K562 (cell line): Measurements from ENCODE around the gene SLC9B2. TPM values are rescaled to one million over a fixed set of nuclear protein-coding genes. Genes with fewer than 3 reads are reported as not detected.

Experiments
- KLF6 ChIP-seq: fragments of 250-450 bp; sonication (Bioruptor Pico); IDR thresholded peaks from 2 replicates; pipeline ENCODE4 v1.4.0; 2020; ENCODE audit warnings: mild to moderate bottlenecking, moderate library complexity, borderline replicate concordance
- POLR2B ChIP-seq: fragments of 450-650 bp; IDR thresholded peaks from 2 replicates; pipeline ENCODE4 v1.6.1; 2018; ENCODE audit warnings: low read depth; ENCODE audit not compliant: partially characterized antibody
- RREB1 ChIP-seq: fragments of 250-450 bp; sonication (Bioruptor Pico); IDR thresholded peaks from 2 replicates; pipeline ENCODE4 v1.4.0; 2020
- polyA plus RNA-seq, 8 experiments: library from polyadenylated mRNA; depleted of rRNA in 4 of 8; stranded (reverse) in 5 of 8; unstranded in 3 of 8; fragments of >200 nt; fragmentation: Nextera tagmentation in 2 of 8; fragmentation: Illumina TruSeq in 1 of 8; extraction: Ambion mirVana in 2 of 8; extraction: Trizol in 1 of 8; gene quantifications; 2 replicates each; pipeline versions ENCODE4 v1.2.1 to v1.2.3, GENCODE V29; 2011 to 2014; ENCODE audit warnings: inconsistent platforms in 1 of 8, missing spikeins in 1 of 8
- total RNA-seq, 7 experiments: library from RNA; depleted of rRNA in 6 of 7; stranded (reverse); fragments of >200 nt in 6 of 7; fragmentation: Illumina TruSeq in 2 of 7; extraction: Trizol in 2 of 7; gene quantifications; 2 replicates each; pipeline versions ENCODE4 v1.2.1 to v1.2.3, GENCODE V29; 2011 to 2021; ENCODE audit warnings: low replicate concordance in 1 of 7
- TF ChIP-seq, protein P1 (sequence below): sonication (generic); formaldehyde crosslinking; IDR thresholded peaks from 2 replicates; pipeline ENCODE4 v1.8.0; 2022; ENCODE audit warnings: mild to moderate bottlenecking, missing genetic modification reagents
- TF ChIP-seq, protein P2 (sequence below): fragments of 200-600 bp; sonication (generic); IDR thresholded peaks from one replicate; pipeline ENCODE4 v1.6.1; 2012; ENCODE audit warnings: mild to moderate bottlenecking, low read depth, low read length, inconsistent platforms

SLC9B2 gene
- total and polyA plus RNA-seq, 9 of the 15 experiments (the other 6 are each of a cell fraction or from before 2014, with no cell fraction given) = 6.6 to 14.6 (median 11.4) TPM

GRCh38 chr4:103075894-103076746 is 441 bp downstream of the SLC9B2 start (continued):
- TF ChIP-seq, protein P1, sequence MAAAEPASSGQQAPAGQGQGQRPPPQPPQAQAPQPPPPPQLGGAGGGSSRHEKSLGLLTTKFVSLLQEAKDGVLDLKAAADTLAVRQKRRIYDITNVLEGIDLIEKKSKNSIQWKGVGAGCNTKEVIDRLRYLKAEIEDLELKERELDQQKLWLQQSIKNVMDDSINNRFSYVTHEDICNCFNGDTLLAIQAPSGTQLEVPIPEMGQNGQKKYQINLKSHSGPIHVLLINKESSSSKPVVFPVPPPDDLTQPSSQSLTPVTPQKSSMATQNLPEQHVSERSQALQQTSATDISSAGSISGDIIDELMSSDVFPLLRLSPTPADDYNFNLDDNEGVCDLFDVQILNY (CRISPR knock-in tag) = peak; percentile 52
- TF ChIP-seq RREB1 = no peak
- peak; percentile 52 for TF ChIP-seq POLR2B
- no peak for TF ChIP-seq KLF6 (CRISPR knock-in tag)
- TF ChIP-seq, protein P2, sequence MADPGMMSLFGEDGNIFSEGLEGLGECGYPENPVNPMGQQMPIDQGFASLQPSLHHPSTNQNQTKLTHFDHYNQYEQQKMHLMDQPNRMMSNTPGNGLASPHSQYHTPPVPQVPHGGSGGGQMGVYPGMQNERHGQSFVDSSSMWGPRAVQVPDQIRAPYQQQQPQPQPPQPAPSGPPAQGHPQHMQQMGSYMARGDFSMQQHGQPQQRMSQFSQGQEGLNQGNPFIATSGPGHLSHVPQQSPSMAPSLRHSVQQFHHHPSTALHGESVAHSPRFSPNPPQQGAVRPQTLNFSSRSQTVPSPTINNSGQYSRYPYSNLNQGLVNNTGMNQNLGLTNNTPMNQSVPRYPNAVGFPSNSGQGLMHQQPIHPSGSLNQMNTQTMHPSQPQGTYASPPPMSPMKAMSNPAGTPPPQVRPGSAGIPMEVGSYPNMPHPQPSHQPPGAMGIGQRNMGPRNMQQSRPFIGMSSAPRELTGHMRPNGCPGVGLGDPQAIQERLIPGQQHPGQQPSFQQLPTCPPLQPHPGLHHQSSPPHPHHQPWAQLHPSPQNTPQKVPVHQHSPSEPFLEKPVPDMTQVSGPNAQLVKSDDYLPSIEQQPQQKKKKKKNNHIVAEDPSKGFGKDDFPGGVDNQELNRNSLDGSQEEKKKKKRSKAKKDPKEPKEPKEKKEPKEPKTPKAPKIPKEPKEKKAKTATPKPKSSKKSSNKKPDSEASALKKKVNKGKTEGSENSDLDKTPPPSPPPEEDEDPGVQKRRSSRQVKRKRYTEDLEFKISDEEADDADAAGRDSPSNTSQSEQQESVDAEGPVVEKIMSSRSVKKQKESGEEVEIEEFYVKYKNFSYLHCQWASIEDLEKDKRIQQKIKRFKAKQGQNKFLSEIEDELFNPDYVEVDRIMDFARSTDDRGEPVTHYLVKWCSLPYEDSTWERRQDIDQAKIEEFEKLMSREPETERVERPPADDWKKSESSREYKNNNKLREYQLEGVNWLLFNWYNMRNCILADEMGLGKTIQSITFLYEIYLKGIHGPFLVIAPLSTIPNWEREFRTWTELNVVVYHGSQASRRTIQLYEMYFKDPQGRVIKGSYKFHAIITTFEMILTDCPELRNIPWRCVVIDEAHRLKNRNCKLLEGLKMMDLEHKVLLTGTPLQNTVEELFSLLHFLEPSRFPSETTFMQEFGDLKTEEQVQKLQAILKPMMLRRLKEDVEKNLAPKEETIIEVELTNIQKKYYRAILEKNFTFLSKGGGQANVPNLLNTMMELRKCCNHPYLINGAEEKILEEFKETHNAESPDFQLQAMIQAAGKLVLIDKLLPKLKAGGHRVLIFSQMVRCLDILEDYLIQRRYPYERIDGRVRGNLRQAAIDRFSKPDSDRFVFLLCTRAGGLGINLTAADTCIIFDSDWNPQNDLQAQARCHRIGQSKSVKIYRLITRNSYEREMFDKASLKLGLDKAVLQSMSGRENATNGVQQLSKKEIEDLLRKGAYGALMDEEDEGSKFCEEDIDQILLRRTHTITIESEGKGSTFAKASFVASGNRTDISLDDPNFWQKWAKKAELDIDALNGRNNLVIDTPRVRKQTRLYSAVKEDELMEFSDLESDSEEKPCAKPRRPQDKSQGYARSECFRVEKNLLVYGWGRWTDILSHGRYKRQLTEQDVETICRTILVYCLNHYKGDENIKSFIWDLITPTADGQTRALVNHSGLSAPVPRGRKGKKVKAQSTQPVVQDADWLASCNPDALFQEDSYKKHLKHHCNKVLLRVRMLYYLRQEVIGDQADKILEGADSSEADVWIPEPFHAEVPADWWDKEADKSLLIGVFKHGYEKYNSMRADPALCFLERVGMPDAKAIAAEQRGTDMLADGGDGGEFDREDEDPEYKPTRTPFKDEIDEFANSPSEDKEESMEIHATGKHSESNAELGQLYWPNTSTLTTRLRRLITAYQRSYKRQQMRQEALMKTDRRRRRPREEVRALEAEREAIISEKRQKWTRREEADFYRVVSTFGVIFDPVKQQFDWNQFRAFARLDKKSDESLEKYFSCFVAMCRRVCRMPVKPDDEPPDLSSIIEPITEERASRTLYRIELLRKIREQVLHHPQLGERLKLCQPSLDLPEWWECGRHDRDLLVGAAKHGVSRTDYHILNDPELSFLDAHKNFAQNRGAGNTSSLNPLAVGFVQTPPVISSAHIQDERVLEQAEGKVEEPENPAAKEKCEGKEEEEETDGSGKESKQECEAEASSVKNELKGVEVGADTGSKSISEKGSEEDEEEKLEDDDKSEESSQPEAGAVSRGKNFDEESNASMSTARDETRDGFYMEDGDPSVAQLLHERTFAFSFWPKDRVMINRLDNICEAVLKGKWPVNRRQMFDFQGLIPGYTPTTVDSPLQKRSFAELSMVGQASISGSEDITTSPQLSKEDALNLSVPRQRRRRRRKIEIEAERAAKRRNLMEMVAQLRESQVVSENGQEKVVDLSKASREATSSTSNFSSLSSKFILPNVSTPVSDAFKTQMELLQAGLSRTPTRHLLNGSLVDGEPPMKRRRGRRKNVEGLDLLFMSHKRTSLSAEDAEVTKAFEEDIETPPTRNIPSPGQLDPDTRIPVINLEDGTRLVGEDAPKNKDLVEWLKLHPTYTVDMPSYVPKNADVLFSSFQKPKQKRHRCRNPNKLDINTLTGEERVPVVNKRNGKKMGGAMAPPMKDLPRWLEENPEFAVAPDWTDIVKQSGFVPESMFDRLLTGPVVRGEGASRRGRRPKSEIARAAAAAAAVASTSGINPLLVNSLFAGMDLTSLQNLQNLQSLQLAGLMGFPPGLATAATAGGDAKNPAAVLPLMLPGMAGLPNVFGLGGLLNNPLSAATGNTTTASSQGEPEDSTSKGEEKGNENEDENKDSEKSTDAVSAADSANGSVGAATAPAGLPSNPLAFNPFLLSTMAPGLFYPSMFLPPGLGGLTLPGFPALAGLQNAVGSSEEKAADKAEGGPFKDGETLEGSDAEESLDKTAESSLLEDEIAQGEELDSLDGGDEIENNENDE = no peak
